NB4 (cell line): ENCODE results near the gene SPAG8.

Experiments used
- DNase-seq: peaks from one replicate; pipeline ENCODE4 v3.0.0; 2010; ENCODE audit warnings: low read depth
- H3K4me3 ChIP-seq: one replicate; pipeline ENCODE4 v1.5.1; 2011; ENCODE audit warnings: mild to moderate bottlenecking, low read depth, low read length, moderate library complexity
- CTCF ChIP-seq: IDR thresholded peaks from one replicate; pipeline ENCODE4 v1.5.1; 2012; ENCODE audit warnings: low read depth, low read length
- MYC ChIP-seq: IDR thresholded peaks from 2 replicates; pipeline ENCODE4 v1.6.1; 2011; ENCODE audit warnings: low read depth, low read length
- POLR2A ChIP-seq: IDR thresholded peaks from 2 replicates; pipeline ENCODE4 v1.6.1; 2011; ENCODE audit warnings: mild to moderate bottlenecking; ENCODE audit not compliant: insufficient read length; ENCODE audit errors: extremely low read depth
- TF ChIP-seq, protein P1 (sequence below): IDR thresholded peaks from 2 replicates; pipeline ENCODE4 v1.6.1; 2011; ENCODE audit warnings: low read depth, low read length

The SPAG8 gene

DNA sequence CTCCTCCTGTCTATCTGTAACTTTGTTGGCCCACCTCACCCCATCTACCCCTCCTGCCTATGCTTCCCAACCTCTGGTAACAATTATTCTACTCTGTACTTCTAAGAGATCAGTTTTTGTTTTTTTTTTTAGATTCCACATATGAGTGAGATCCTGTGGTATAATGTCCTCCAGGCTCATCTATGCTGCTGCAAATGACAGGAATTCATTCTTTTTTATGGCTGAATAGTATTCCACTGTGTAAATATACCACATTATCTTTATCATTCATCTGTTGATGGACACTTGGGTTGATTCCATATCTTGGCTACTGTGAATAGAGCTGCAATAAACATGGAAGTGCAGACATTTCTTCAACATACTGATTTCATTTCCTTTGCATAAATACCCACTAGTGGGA, 28.6 kb downstream of the SPAG8 start:
- DNase-seq = no peak
- no peak overlapping the region for H3K4me3 ChIP-seq
- TF ChIP-seq MYC (no peak), CTCF (no peak), POLR2A (no peak)
- TF ChIP-seq, protein P1, sequence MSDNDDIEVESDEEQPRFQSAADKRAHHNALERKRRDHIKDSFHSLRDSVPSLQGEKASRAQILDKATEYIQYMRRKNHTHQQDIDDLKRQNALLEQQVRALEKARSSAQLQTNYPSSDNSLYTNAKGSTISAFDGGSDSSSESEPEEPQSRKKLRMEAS = no peak

- no peak for DNase-seq
- no peak overlapping the region for H3K4me3 ChIP-seq
- no peak for TF ChIP-seq CTCF
- TF ChIP-seq, protein P1 = no peak
- TF ChIP-seq POLR2A = no peak
- TF ChIP-seq MYC = no peak
These were observed 31.0 kb downstream of the SPAG8 start for GRCh38 chr9:35781066-35781465.

DNA sequence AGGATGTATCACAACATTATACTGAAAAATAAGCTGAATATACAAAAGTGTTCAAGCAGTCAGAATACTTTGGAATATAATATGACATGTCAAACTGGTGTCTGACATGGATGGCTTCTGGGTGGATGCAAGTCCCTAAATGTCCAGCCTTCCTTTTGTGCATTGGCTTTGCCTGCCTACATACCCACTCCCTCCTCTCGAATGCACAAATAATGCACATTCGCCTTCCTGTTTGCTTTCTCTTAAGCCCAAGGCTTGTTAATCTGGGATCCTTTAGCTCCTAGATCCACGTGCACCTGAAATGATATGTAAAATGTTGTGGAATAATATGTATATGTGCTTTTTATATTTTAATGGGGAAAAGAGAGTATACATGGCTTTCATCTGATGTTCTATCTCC, 33.6 kb downstream of the SPAG8 start:
- no peak overlapping the region for H3K4me3 ChIP-seq
- TF ChIP-seq, protein P1 = no peak
- TF ChIP-seq POLR2A (no peak), CTCF (no peak), MYC (no peak)
- DNase-seq = no peak

DNA sequence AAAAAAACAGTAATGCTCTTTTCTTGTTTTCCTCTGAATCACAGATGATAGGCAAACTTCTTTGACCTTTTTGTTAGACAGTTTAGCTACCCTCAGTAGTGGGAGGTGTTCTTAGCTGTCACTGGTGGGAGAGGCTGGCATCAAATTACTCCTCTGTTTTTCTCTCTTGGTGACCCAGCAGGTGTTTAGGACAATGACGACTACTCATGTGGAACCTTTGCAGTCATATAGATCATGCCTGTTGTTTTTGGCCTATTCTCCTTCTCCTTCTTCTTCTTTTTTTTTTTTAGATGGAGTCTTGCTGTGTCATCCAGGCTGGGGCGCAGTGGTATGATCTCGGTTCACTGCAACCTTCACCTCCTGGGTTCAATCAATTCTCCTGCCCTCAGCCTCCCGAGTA, 36.0 kb downstream of the SPAG8 start:
- no peak for DNase-seq
- no peak overlapping the region for H3K4me3 ChIP-seq
- TF ChIP-seq, protein P1 = no peak
- TF ChIP-seq MYC (no peak), POLR2A (no peak), CTCF (no peak)

- DNase-seq = no peak
- no peak overlapping the region for H3K4me3 ChIP-seq
These were observed 37.0 kb downstream of the SPAG8 start for GRCh38 chr9:35774907-35775635.

More at GRCh38 chr9:35774907-35775635, 37.0 kb downstream of the SPAG8 start:
- TF ChIP-seq POLR2A (no peak), CTCF (no peak), MYC (no peak)
- TF ChIP-seq, protein P1 = no peak
